Trophoblast cell (in vitro differentiated cells and primary cell): Measurements from ENCODE around the gene ATP7B.

Experiments used
- DNase-seq, 2 donors: peaks; one replicate each; pipeline ENCODE4 v3.0.0-alpha.2; 2016
- H2AFZ ChIP-seq: 2 replicates; pipeline ENCODE4 v1.6.1; 2013; ENCODE audit warnings: low read length, moderate library complexity, mild to moderate bottlenecking; ENCODE audit not compliant: insufficient read depth, poor library complexity
- H2AK5ac ChIP-seq: 2 replicates; pipeline ENCODE4 v1.6.1; 2013; ENCODE audit warnings: mild to moderate bottlenecking, low read length
- H2BK120ac ChIP-seq: 2 replicates; pipeline ENCODE4 v1.6.1; 2013; ENCODE audit warnings: low read length, mild to moderate bottlenecking, moderate library complexity; ENCODE audit not compliant: insufficient read depth, poor library complexity
- H2BK12ac ChIP-seq: 2 replicates; pipeline ENCODE4 v1.6.1; 2013; ENCODE audit warnings: mild to moderate bottlenecking, low read length, moderate library complexity
- H2BK5ac ChIP-seq: 2 replicates; pipeline ENCODE4 v1.6.1; 2013; ENCODE audit warnings: low read length, low read depth, moderate library complexity, mild to moderate bottlenecking; ENCODE audit not compliant: poor library complexity
- H3K14ac ChIP-seq: 2 replicates; pipeline ENCODE4 v1.6.1; 2013; ENCODE audit warnings: mild to moderate bottlenecking, low read length
- H3K18ac ChIP-seq: 2 replicates; pipeline ENCODE4 v1.6.1; 2013; ENCODE audit warnings: mild to moderate bottlenecking, low read length
- H3K23ac ChIP-seq: 2 replicates; pipeline ENCODE4 v1.6.1; 2013; ENCODE audit warnings: low read length
- H3K27ac ChIP-seq: 2 replicates; pipeline ENCODE4 v1.5.1; 2013; ENCODE audit warnings: low read depth, mild to moderate bottlenecking, inconsistent platforms, low read length, moderate library complexity
- H3K27me3 ChIP-seq: 2 replicates; pipeline ENCODE4 v1.6.1; 2013; ENCODE audit warnings: inconsistent platforms, mild to moderate bottlenecking, low read length, moderate library complexity; ENCODE audit not compliant: insufficient read depth
- H3K36me3 ChIP-seq, 2 experiments: 1 replicate in 1 of 2; 2 replicates in 1 of 2; pipeline ENCODE4 v1.6.1; 2013; ENCODE audit warnings: low read length in 2 of 2, mild to moderate bottlenecking in 2 of 2, moderate library complexity in 1 of 2; ENCODE audit not compliant: insufficient read depth in 2 of 2, control insufficient read depth in 1 of 2
- H3K4ac ChIP-seq: 2 replicates; pipeline ENCODE4 v1.6.1; 2013; ENCODE audit warnings: low read depth, mild to moderate bottlenecking, low read length, moderate library complexity
- H3K4me1 ChIP-seq, 2 experiments: 1 replicate in 1 of 2; 2 replicates in 1 of 2; pipeline ENCODE4 v1.6.1; 2013; ENCODE audit warnings: low read length in 2 of 2, mild to moderate bottlenecking in 2 of 2, moderate library complexity in 1 of 2; ENCODE audit not compliant: insufficient read depth in 2 of 2, control insufficient read depth in 1 of 2
- H3K4me2 ChIP-seq: 2 replicates; pipeline ENCODE4 v1.6.1; 2013; ENCODE audit warnings: inconsistent platforms, mild to moderate bottlenecking, low read length, moderate library complexity
- H3K4me3 ChIP-seq: 2 replicates; pipeline ENCODE4 v1.5.1; 2013; ENCODE audit warnings: mild to moderate bottlenecking, low read depth, low read length, inconsistent platforms
- H3K79me1 ChIP-seq: one replicate; pipeline ENCODE4 v1.6.1; 2013; ENCODE audit warnings: low read length
- H3K79me2 ChIP-seq: 2 replicates; pipeline ENCODE4 v1.6.1; 2013; ENCODE audit warnings: low read length, mild to moderate bottlenecking; ENCODE audit not compliant: control insufficient read depth, insufficient read depth, poor library complexity
- H3K9ac ChIP-seq: 2 replicates; pipeline ENCODE4 v1.6.1; 2013; ENCODE audit warnings: mild to moderate bottlenecking, low read length
- H3K9me3 ChIP-seq: 2 replicates; pipeline ENCODE4 v1.6.1; 2013; ENCODE audit warnings: low read depth, mild to moderate bottlenecking, control low read depth, inconsistent platforms, low read length; ENCODE audit not compliant: insufficient read depth
- H4K12ac ChIP-seq: 2 replicates; pipeline ENCODE4 v1.6.1; 2013; ENCODE audit warnings: low read depth, mild to moderate bottlenecking, low read length, moderate library complexity
- H4K8ac ChIP-seq: 2 replicates; pipeline ENCODE4 v1.6.1; 2013; ENCODE audit warnings: low read depth, mild to moderate bottlenecking, low read length, moderate library complexity
- H4K91ac ChIP-seq: one replicate; pipeline ENCODE4 v1.6.1; 2013; ENCODE audit warnings: low read depth, mild to moderate bottlenecking, low read length, moderate library complexity
- WGBS: extraction: QIAGEN DNeasy Blood & Tissue Kit; methylation state at CpG from one replicate; pipeline ENCODE4 v1.1.7; 2013; ENCODE audit warnings: missing lambda C conversion rate; ENCODE audit not compliant: insufficient read length, insufficient coverage; ENCODE audit errors: extremely low coverage; 5-methylcytosine and 5-hydroxymethylcytosine counted together

Gene ATP7B

DNA sequence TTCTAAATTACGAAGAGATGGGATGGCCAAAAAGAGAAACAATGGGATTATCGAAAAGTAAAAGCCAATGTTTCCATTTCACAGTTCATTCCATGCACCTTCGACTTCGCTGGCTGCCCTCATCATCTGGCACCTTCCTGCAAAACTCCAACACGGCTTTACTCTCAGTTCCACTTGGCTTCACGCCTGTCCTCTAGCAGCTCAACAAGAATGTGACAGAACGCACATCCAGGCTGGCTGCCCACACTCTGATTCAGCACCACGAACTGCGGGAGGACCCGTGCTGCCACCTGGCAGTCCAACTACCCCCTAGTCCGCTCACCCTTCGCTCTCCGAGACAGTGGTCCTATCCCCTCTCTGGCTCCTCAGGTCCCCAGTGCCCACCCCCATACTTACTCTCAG, 11.7 kb downstream of the ATP7B start:
- Histone ChIP-seq H2AFZ (no peak overlapping the region), H3K18ac (peak overlapping the region; percentile 57), H3K27ac (no peak overlapping the region), H3K36me3 (no peaks in the 10 kb centered on the region), H3K14ac (no peak overlapping the region), H3K23ac (no peak overlapping the region), H4K8ac (no peak overlapping the region), H3K9me3 (no peaks in the 10 kb centered on the region), H3K9ac (no peak overlapping the region), H2BK12ac (peak overlapping the region; percentile 12), H2BK120ac (no peak overlapping the region), H3K79me2 (peaks cover 2% of the 10 kb centered on the region), H3K4me1 (peaks cover 10 to 18% of the 10 kb centered on the region in 2 experiments), H4K91ac (peak overlapping the region; percentile 55), H3K4ac (no peak overlapping the region), H3K79me1 (peaks cover 1% of the 10 kb centered on the region), H3K4me3 (no peak overlapping the region), H2AK5ac (no peak overlapping the region), H2BK5ac (no peak overlapping the region), H3K27me3 (no peaks in the 10 kb centered on the region), H4K12ac (no peak overlapping the region), H3K4me2 (peak overlapping the region; percentile 9)
- WGBS: no CpG with 5 or more reads among the region's 13 CpGs
- peak; percentile 30 to 58 for DNase-seq

DNA sequence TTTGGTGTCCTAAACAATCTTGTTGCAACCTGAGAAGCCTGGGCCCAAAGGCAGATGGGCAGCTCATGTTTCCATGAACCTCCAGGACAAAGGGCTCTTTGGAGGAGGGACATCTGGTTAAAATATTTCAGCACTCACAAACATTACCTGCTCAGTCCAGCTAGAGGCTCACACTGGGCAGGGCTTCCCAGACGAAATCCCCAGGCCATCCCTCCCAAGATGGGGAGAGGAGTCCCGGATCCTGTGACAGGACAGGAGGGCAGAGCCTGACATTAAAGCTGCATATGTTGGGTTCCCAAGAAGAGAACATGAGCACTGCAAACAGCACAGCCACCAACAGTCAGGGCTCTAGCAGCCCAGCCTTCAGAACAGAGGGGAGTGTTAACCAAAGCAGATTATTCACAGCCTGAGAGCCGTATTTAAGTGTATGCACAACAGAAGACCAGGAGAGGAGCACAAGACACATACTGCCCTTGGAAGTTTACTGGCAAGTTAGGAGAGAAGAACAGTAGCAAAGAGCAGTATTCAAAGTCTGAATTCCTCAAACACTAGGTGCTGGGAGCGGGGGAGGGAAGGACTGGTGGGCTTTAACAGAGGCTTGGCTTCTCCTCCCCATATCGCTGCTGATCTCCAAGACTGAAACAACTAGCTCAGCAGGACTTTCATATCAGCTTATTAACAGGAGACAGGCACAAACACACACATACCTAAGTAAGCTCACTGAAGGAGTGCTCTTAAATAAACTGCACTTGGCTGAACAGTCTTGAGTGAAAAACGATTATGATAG, 12.3 kb downstream of the ATP7B start:
- no peak overlapping the region for H3K4me3 ChIP-seq
- no peaks in the 10 kb centered on the region for H3K27me3 ChIP-seq
- H3K79me1 ChIP-seq: peaks cover 1% of the 10 kb centered on the region
- peak overlapping the region; percentile 46 for H4K91ac ChIP-seq
- peaks cover 10 to 18% of the 10 kb centered on the region in 2 experiments for H3K4me1 ChIP-seq
- no peak overlapping the region for H4K12ac ChIP-seq
- H3K9ac ChIP-seq: no peak overlapping the region
- H2AK5ac ChIP-seq: no peak overlapping the region
- no peak overlapping the region for H2BK5ac ChIP-seq
- peak overlapping the region; percentile 13 for H3K27ac ChIP-seq
- WGBS: no CpG with 5 or more reads among the region's 6 CpGs
- H3K79me2 ChIP-seq: peaks cover 2% of the 10 kb centered on the region
- H3K14ac ChIP-seq: no peak overlapping the region
- H2BK120ac ChIP-seq: no peak overlapping the region
- no peak overlapping the region for H3K4ac ChIP-seq
- no peak overlapping the region for H2AFZ ChIP-seq
- H3K9me3 ChIP-seq: no peaks in the 10 kb centered on the region
- H3K18ac ChIP-seq: no peak overlapping the region
- peak overlapping the region; percentile 26 for H4K8ac ChIP-seq
- H2BK12ac ChIP-seq: no peak overlapping the region
- DNase-seq: peak; percentile 55 to 66
- no peak overlapping the region for H3K23ac ChIP-seq
- H3K4me2 ChIP-seq: peak overlapping the region; percentile 9
- no peaks in the 10 kb centered on the region for H3K36me3 ChIP-seq

DNA sequence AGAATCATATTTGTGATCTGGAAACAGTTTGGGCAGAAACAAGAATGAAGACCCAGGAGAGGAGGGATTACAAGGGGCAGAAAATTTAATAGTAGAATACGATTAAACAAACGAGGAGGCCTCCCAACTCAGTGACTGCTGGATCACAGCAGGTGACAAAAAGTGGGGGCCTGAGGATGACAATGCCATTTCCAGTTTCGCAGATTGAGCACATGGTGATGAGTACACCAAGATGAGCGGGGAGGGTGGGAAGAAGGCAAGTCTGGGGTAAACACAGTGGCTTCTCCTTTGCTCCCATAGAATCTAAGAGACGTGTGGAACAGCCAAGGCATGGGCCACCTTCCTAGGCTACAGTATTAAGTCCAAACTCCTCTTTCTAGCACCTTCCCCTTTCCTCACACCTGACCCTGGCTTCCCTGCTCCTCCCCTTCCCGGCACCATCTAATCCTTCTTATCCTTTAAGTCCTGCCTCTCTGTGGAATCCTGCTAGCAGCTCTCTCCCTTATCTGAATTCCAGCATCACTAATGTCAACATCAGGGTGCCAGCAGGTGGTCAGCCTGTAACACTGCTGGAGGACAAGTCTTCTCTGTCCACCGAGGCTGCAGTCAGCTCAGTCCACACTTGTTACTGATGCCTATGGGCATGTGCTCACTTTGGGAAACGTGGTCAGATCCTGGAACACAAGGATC, 13.5 kb downstream of the ATP7B start:
- H3K14ac ChIP-seq: no peak overlapping the region
- no CpG with 5 or more reads among the region's 8 CpGs for WGBS

DNA sequence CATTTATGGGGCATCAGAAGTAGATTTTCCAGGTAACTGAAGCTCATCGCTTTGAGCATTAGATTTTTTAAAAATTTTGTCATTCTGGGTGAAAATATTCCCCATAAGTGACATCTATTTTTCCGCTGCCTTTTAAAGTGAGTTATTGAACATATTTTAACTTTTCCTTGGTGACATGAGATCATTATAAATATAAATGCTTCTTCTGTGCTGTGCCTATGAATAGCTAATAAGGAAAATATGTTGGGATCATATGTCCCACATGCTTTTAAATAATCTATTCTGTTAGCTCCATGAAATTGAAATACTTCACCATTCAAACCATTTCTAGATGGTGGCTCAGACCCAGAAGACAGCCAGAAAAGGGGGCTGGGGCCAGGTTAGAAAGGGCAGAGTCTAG, 14.1 kb downstream of the ATP7B start:
- no peak overlapping the region for H2BK12ac ChIP-seq
- H3K9me3 ChIP-seq: no peaks in the 10 kb centered on the region
- H3K18ac ChIP-seq: no peak overlapping the region
- no peak overlapping the region for H3K14ac ChIP-seq
- H3K4ac ChIP-seq: no peak overlapping the region
- H4K91ac ChIP-seq: no peak overlapping the region
- no peak overlapping the region for H3K23ac ChIP-seq
- H3K4me3 ChIP-seq: no peak overlapping the region
- H4K12ac ChIP-seq: no peak overlapping the region
- no peak for DNase-seq
- no peaks in the 10 kb centered on the region for H3K36me3 ChIP-seq
- peaks cover 1% of the 10 kb centered on the region for H3K79me1 ChIP-seq
- H3K27me3 ChIP-seq: no peaks in the 10 kb centered on the region
- no peak overlapping the region for H2BK5ac ChIP-seq
- H3K9ac ChIP-seq: no peak overlapping the region
- H4K8ac ChIP-seq: no peak overlapping the region
- WGBS: no CpG with 5 or more reads among the region's 2 CpGs
- no peak overlapping the region for H2AFZ ChIP-seq
- no peak overlapping the region for H3K4me2 ChIP-seq
- no peak overlapping the region for H2BK120ac ChIP-seq
- no peak overlapping the region for H2AK5ac ChIP-seq
- H3K27ac ChIP-seq: no peak overlapping the region
- H3K79me2 ChIP-seq: peaks cover 2% of the 10 kb centered on the region
- H3K4me1 ChIP-seq: peaks cover 10 to 18% of the 10 kb centered on the region in 2 experiments

More for the DNA sequence above, 13.5 kb downstream of the ATP7B start:
- H3K4ac ChIP-seq: no peak overlapping the region
- H4K8ac ChIP-seq: no peak overlapping the region
- peak; percentile 97 to 99 for DNase-seq
- no peak overlapping the region for H2AFZ ChIP-seq
- H4K12ac ChIP-seq: no peak overlapping the region
- H3K27me3 ChIP-seq: no peaks in the 10 kb centered on the region
- no peak overlapping the region for H3K27ac ChIP-seq
- H3K4me3 ChIP-seq: no peak overlapping the region
- H3K36me3 ChIP-seq: no peaks in the 10 kb centered on the region
- no peaks in the 10 kb centered on the region for H3K9me3 ChIP-seq
- H3K79me2 ChIP-seq: peaks cover 2% of the 10 kb centered on the region
- no peak overlapping the region for H3K18ac ChIP-seq
- no peak overlapping the region for H3K23ac ChIP-seq
- no peak overlapping the region for H4K91ac ChIP-seq
- H3K79me1 ChIP-seq: peaks cover 1% of the 10 kb centered on the region
- H2AK5ac ChIP-seq: no peak overlapping the region
- H2BK12ac ChIP-seq: no peak overlapping the region
- H2BK120ac ChIP-seq: no peak overlapping the region
- H2BK5ac ChIP-seq: no peak overlapping the region
- no peak overlapping the region for H3K4me2 ChIP-seq
- H3K4me1 ChIP-seq: peaks cover 10 to 18% of the 10 kb centered on the region in 2 experiments
- H3K9ac ChIP-seq: no peak overlapping the region
